Stimulated activated CD8-positive, alpha-beta memory T cell treated with anti-CD3 and anti-CD28 coated beads, Interleukin-7, amount 100 ng/mL, for 48 hours (primary cell): ENCODE measurements around the gene POSTN.
"Not testable (repeated sequence)": the region's sequence is repeated elsewhere in the genome, so short reads cannot be mapped to it uniquely, and the experiment has no call there.

Experiments
- DNase-seq, 2 donors: peaks; one replicate each; pipeline ENCODE4 v3.0.0-alpha.2; 2020; ENCODE audit warnings: low read depth in 1 of 2; ENCODE audit errors: extremely low read depth in 1 of 2

POSTN gene

GRCh38 chr13:37596805-37597204 is 1.8 kb downstream of the POSTN start:
- DNase-seq, result no peak

GRCh38 chr13:37595162-37595561 is 3.4 kb downstream of the POSTN start:
- DNase-seq, result no peak

GRCh38 chr13:37594550-37594949 is 4.0 kb downstream of the POSTN start:
- DNase-seq, result no peak

- not testable (repeated sequence) for DNase-seq
Observed at GRCh38 chr13:37589381-37589780, 9.2 kb downstream of the POSTN start.

GRCh38 chr13:37587236-37587635 is 11.3 kb downstream of the POSTN start:
- no peak for DNase-seq

- no peak for DNase-seq
Observed at GRCh38 chr13:37586164-37586563, 12.4 kb downstream of the POSTN start.

GRCh38 chr13:37585541-37585940 is 13.0 kb downstream of the POSTN start:
- no peak for DNase-seq

- DNase-seq, result no peak
Observed at GRCh38 chr13:37576601-37577000, 22.0 kb downstream of the POSTN start.

- no peak for DNase-seq
Observed at GRCh38 chr13:37565425-37565824, 33.1 kb downstream of the POSTN start.

GRCh38 chr13:37561031-37561430 is 37.5 kb downstream of the POSTN start:
- no peak for DNase-seq

- no peak for DNase-seq
Observed at GRCh38 chr13:37560526-37560925, 38.0 kb downstream of the POSTN start.

- not testable (repeated sequence) for DNase-seq
Observed at GRCh38 chr13:37558766-37559165, 39.8 kb downstream of the POSTN start.

- no peak for DNase-seq
Observed at GRCh38 chr13:37546087-37546486, 52.5 kb downstream of the POSTN start.

- DNase-seq, result no peak
Observed at GRCh38 chr13:37544995-37545394, 53.6 kb downstream of the POSTN start.

GRCh38 chr13:37539976-37540605 is 58.5 kb downstream of the POSTN start:
- no peak for DNase-seq

- no peak for DNase-seq
Observed at GRCh38 chr13:37539170-37539569, 59.4 kb downstream of the POSTN start.

- no peak for DNase-seq
Observed at GRCh38 chr13:37535501-37535900, 63.1 kb downstream of the POSTN start.

GRCh38 chr13:37534676-37535075 is 63.9 kb downstream of the POSTN start:
- no peak for DNase-seq

- no peak for DNase-seq
Observed at GRCh38 chr13:37534181-37534580, 64.4 kb downstream of the POSTN start.

GRCh38 chr13:37531049-37531448 is 67.5 kb downstream of the POSTN start:
- no peak for DNase-seq

GRCh38 chr13:37529751-37530385 is 68.7 kb downstream of the POSTN start:
- no peak for DNase-seq

GRCh38 chr13:37526710-37527473 is 71.7 kb downstream of the POSTN start:
- DNase-seq, result no peak
